DMS79 treated with DMSO at 0.1 percent for 48 hours (cell line): Measurements from ENCODE around the gene OR10A7.
"Not testable (repeated sequence)": the region's sequence is repeated elsewhere in the genome, so short reads cannot be mapped to it uniquely, and the experiment has no call there.

Source experiments
- DNase-seq: peaks from one replicate; lab custom pipeline; 2025; lab: John Stamatoyannopoulos, UW

Gene OR10A7

DNA sequence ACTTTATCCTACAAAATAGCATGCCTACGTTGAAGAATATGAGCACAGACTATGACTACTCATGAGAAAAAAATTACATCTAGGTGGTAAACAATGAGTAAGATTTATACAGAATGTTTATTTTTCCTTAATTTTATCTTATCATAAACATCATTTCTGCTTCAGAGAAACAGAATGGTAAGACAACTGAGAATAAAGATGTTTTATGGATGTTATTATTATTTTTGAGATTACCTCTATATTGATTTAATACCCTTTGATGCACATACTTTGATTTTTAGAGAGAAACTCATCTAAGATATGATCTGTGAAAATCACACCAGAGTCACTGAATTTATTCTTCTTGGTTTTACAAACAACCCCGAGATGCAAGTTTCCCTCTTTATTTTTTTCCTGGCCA lies at the start of gene OR10A7:
TSS of gene OR10A7 (plus strand) at position 301 of the 400 bp plus-strand sequence. CDS start at position 301, 0 bp downstream.
- DNase-seq = no peak

GRCh38 chr12:55171445-55171844 lies 49.4 kb upstream of the OR10A7 start:
- no peak for DNase-seq

GRCh38 chr12:55171846-55172245 lies 49.0 kb upstream of the OR10A7 start:
- not testable (repeated sequence) for DNase-seq

DNA sequence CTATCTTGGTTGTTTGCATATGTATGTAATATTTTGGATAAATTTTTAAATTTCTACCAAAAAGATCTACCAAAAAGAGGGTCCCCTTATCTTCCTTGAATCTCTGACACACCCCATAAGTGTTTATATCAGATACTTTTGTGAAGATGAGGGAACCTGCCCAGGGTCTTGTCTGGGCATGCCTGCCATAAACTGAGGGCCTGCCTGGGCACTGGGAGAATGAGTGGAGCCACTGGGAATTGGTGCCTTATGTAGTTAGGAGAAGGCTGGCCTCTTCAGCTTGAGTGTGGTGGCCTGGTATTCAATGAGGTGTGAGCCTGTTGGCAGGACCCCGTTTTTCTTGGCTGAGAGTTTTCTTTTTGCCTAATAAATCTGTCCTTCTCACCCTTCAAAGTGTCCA lies 48.1 kb upstream of the OR10A7 start:
- DNase-seq = no peak

DNA sequence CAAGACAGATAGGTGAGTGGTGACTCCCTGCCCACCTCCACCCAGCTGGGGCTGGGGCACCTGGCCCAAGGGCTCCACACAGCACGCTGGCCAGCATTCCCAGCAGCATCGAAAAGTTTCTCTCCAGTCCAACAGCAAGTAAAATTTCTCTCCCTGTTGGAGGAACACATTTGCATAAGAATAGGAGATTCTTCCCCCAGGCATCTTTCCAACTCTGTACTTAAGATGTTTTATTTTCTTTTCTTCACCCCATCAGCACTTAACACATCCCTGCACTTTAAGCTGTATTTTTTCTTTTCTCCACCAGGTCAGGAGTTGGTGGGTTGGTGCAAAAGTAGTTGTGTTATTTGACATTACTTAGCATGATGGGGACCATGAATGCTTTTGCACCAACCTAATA lies 47.4 kb upstream of the OR10A7 start:
- DNase-seq = no peak

DNA sequence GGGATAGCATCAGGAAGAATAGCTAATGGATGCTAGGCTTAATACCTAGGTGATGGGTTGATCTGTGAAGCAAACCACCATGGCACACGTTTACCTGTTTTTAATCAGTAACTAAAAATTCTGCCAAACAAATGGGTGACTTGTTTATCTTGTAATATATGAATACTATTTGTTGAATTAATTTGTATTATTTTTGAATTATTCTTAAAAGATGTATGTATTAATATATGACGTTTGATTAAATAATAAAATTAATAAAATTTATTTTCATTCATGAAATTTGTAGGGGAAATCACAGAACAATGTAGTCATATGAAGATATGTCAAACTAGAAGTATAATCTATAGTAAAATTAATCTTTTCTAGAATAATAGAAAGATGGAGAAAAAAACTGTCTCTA lies 32.3 kb upstream of the OR10A7 start:
- DNase-seq = no peak

DNA sequence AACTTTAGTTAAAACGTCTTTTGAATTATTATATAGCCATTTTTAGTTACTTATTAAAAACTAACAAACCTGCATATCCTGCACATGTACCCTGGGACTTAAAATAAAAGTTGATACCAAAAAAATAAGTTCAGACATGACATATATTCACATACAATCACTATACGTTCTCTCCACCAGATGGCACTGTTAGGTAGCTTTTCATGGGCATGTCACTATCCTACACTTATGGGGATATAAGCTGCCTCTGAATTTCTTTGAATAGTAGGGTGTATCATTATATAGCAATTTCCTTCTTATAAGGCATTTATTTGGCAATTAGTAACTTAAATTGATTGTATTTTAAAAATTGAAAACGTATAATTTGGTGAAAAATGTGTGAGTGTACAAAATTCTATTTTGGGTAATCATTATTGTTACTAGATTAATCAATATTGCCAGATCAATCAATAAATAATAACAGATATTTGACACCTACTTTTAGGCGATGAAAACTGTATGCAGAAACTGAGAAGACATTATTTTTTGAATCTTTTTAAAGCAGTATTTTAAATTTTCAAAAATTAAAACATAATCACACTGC lies 31.8 kb upstream of the OR10A7 start:
- peak; percentile 17 for DNase-seq

GRCh38 chr12:55194382-55194781 lies 26.4 kb upstream of the OR10A7 start:
- DNase-seq = no peak

DNA sequence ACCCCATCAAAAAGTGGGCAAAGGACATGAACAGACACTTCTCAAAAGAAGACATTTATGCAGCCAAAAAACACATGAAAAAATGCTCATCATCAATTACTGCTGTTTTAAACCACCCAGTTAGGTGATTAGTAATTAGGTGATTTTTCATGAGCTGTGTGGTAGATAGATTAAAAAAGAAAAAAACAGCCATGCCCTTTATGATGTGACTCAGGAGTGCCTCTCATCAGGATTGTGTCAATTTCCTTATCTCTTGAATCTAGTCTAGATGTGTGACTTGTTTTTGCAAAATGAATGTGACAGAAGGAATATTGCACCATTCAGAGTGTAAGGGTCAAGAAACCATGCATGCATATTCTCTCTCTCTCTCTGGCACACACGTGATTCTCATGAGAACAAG lies 5.7 kb downstream of the OR10A7 start:
- no peak for DNase-seq

DNA sequence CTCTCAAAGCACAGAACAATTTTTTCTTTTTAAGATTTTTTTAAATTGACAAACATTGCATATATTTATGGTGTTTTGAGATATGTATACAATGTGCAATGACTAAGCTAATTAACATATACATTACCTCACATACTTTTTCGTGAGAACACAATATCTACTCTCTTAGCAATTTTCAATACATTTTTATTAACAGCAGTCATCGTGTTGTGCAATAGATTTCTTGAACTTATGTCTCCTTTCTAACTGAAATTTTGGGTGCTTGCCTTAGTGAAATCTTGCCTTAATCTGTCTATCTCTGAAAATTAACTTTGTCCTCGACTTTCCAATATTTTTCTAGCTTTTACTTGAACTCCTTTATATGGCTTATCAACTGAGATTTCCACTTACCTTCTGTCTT lies 6.8 kb downstream of the OR10A7 start:
- DNase-seq = no peak

DNA sequence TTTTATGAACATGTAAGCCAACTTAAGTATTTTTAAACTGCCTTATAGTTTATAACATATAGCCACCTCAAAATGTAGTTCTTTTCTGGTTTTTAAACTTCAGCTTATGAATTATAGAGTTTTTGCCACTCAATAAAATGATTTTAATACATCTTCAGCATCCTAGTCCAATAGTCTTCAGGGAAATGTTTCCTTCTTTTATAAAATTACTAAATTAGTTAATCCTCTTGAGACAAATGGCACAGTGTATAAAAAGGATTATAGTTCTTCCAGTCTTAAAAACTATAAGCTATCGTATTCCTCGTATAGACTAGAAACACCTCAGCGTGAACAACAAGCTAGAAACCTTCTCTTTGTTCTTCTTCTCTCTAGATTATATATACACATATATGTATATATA lies 23.5 kb downstream of the OR10A7 start, which contains the start of gene OR6C74:
TSS of gene OR6C74 (plus strand) at position 301 of the 400 bp plus-strand sequence. CDS start 2,679 bp downstream, outside the sequence.
- DNase-seq = no peak

DNA sequence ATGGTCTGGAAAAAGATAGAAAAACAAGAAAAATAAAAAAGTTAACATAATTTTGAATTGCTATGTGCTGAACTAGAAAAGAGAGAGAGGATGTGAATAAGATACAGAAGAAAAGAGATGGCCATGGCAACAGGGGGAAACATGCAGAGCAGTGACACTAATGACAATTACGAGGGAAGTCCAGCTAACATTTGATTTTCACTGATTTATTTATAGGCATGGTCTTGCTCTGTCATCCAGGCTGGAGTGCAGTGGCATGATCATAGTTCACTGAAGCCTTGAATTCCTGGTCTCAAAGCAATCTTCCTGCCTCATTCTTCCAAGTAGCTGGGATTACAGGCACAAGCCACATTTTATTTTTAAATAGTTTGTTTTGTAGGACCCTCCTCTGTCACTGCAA lies 25.3 kb downstream of the OR10A7 start:
- DNase-seq = no peak

DNA sequence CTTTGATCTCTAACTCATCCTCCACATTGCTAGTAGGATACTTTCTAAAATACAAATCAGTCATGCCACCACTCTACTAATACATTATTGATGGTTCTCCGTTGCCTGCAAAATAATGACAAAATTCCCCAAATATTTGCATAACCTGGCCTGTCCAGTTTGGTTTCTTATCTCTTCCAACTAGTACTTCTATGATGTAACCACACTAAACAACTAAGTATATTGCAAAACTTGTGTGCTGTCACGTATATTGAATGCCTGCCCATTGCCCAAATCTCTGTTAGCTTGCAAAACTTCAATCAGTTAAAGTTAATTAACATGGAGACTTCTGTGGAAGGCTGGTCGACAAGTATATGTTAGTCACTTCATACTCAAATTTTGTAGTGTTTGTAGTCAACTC lies 30.1 kb downstream of the OR10A7 start:
- DNase-seq = no peak

- DNase-seq = no peak
These were observed 32.5 kb downstream of the OR10A7 start for GRCh38 chr12:55253281-55253680.

DNA sequence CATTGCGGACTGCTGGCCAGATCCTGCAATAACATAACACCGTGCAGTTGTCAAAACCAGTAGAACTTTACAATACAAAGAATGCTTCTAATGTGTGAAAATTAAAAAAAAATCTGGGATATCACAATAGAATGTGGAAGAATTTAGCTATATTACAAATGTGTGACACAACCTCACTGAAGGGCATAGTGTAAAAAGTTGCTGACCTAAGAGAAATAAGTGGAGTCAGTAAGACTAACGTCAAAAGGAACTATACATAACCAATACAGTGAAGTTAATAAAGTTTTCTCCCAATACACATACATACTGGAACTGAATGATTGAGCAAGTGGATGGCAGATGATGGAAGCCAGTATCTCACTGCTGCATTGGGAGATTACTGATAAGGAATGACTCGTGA lies 36.0 kb downstream of the OR10A7 start:
- no peak for DNase-seq

GRCh38 chr12:55258303-55258702 lies 37.5 kb downstream of the OR10A7 start:
- DNase-seq = no peak
